GM19025 (cell line): Measurements from ENCODE around the gene GALK1.
A peak's percentile ranks its signal among the peaks of the same experiment; 100 is the strongest.
"Not testable (repeated sequence)": the region's sequence is repeated elsewhere in the genome, so short reads cannot be mapped to it uniquely, and the experiment has no call there.

Experiments used
- ATAC-seq: cut with Tn5 transposase; IDR thresholded peaks from one replicate; pipeline ENCODE4 v1.9.1; 2021; ENCODE audit warnings: mild to moderate bottlenecking, low read depth, moderate library complexity; ENCODE audit not compliant: unreplicated experiment

Gene GALK1

GRCh38 chr17:75767881-75768280 is 2.9 kb upstream of the GALK1 start:
- ATAC-seq = no peak

DNA sequence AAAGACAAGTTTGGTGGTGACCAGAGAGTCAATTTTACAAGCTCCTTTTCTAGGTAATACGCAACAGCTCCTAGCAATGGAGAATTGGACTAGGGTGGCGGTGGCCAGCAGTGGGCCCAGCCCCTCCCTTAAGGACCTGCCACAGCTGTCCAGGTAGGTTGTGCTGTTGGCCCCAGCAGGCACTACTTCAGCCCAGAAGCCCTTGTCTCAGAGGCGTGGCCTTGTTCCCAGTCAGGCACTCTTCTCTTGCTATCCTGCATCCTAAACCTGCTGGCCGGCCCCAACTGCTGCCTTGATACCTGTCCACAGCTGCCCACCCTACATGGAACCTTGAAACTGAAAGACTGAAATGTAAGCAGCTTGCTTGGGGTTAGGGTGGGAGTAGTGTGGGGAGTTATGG is 989 bp upstream of the GALK1 start:
- no peak for ATAC-seq

- no peak for ATAC-seq
Observed at GRCh38 chr17:75764417-75764710, 628 bp downstream of the GALK1 start.

DNA sequence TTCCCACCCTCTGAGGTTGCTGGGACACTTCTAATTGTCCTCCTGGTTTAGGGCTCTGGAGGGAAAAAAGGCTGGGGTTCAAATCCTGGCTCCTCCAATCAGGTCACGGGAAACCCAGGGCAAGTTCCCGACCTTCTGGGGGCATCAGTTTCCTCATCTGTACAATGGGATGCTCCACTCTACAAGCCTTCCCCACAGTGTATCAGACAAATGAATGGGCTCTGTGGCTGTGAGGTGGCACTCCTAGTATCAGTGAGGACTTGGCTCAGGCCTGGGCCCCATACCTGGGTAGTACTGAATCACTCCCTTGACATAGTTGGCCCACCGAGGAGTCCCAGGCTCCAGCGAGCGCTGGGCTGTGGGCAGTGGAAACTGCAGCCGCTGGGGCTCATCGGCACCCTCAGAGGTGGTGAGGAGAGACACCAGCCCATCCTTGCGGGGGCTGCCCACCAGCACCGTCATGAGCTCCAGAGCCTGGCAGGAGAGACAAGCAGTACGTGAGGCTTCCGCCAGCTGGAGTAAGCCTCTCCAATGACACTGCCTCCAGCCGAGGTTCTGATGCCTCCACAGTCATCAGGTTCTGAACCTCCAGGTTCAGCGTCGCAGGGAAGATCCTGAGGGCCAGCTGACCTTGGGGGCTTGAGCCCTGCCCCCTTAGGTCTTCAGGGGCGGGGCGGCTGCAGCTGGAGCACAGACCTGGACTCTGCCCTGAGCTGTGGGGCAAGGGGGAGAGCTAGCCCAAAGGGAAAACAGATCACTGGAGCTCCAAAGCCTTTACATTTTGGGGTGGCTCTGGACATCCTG is 1.2 kb downstream of the GALK1 start:
- ATAC-seq = no peak

DNA sequence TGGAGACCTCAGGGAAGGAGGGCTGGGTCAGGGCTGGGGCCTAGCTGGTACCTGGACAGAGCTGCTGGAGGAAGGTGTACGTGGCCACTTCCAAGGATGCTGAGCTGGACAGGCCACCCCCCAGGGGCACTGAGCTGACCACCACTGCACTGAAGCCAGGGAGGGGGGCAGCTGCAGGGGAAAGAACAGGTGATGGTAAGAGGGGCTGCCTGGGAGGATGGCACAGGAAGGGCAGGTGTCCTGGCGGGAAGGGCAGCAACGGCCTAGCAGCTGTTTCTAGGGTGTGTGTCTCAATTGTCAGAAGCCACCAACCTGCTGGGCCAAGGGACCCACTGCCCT is 1.8 kb downstream of the GALK1 start:
- ATAC-seq = no peak

DNA sequence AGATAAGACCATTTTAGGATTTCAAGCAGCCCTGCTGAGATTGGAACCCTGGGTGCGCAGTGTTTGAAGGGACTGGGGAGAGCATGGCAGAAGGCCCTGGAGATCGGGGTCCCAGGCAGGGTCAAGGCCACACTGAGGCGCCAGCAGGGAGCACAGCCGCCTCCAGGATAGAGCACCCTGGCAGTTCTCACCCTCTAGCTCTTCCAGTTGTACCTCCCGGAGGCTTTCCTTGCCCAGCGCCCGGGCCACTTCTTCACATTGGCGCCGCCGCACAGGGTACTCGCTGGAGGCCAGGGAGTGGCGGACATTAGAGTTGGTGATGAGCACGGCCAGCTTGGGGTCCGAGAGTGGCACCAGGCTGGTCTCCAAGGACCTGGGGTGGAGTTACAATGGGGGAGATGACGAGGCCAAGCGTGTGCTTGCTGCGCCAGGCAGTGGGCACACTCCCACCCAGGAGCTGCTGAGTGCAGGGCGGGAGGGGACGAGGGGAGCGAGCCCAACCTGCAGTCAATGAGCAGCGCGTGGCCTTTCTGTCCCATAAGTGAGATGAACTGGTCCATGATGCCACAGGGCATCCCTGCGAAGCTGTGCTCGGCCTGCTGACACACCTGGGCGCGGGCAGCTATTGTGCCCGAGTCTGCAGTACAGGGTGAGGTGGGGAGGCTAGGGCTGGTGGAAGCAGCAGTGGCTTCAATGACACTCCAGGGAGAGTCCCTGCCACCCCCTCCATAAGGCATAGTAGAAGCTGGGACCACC is 2.3 kb downstream of the GALK1 start:
- ATAC-seq = no peak

- ATAC-seq = not testable (repeated sequence)
Observed at GRCh38 chr17:75759978-75760640, 4.9 kb downstream of the GALK1 start.

- no peak for ATAC-seq
Observed at GRCh38 chr17:75759457-75759856, 5.5 kb downstream of the GALK1 start.

- no peak for ATAC-seq
Observed at GRCh38 chr17:75758131-75758905, 6.7 kb downstream of the GALK1 start.

- ATAC-seq = no peak
Observed at GRCh38 chr17:75757086-75757681, 7.8 kb downstream of the GALK1 start.

- no peak for ATAC-seq
Observed at GRCh38 chr17:75756451-75757085, 8.4 kb downstream of the GALK1 start.

DNA sequence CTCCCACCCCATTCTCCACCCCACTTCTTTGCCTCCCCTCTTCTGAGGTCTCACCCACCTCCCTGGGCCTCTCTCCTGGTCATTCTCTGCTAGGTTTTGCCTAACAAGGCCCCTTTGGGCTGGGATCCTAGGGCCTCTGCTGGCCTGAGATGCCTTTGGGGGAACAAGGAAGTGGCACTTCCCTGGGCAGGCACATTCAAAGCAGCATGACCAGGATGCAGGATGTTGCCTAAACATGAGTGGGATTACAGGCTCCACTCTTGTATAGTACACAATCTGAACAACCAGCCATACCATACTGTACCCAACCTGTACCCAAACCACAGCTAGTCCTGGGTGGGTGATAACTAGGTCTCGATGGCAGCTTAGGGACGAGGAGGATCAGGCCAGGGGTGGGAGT is 9.0 kb downstream of the GALK1 start:
- no peak for ATAC-seq

DNA sequence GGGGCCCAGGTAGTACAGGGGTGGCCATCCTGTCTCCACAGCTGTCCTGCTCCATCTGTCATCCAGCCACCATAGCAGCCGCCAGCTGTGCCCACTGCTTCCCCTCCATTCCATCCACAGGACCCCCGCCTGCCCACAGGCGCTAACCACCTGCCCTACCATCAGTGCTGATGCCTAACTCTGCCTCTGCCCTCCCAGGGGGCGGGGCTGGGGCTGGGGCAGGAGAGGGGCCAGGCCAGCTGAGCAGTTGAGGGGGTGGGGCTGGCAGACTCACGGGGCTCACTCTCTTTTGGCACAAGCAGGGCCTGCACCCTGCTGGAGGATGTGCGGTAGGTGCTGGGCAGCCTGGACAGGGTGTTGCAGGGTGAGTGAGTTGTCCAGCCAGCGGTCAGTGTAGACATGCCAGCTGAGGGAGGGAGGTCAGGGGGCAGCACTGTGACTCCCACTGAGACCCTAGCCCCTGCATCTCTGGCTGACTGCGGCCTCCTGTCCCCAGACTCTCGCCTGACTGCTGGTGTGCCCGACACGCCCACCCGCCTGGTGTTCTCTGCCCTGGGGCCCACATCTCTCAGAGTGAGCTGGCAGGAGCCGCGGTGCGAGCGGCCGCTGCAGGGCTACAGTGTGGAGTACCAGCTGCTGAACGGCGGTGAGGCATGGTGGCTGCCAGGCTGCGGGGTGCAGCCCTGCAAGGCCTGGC is 9.6 kb downstream of the GALK1 start:
- ATAC-seq = no peak

DNA sequence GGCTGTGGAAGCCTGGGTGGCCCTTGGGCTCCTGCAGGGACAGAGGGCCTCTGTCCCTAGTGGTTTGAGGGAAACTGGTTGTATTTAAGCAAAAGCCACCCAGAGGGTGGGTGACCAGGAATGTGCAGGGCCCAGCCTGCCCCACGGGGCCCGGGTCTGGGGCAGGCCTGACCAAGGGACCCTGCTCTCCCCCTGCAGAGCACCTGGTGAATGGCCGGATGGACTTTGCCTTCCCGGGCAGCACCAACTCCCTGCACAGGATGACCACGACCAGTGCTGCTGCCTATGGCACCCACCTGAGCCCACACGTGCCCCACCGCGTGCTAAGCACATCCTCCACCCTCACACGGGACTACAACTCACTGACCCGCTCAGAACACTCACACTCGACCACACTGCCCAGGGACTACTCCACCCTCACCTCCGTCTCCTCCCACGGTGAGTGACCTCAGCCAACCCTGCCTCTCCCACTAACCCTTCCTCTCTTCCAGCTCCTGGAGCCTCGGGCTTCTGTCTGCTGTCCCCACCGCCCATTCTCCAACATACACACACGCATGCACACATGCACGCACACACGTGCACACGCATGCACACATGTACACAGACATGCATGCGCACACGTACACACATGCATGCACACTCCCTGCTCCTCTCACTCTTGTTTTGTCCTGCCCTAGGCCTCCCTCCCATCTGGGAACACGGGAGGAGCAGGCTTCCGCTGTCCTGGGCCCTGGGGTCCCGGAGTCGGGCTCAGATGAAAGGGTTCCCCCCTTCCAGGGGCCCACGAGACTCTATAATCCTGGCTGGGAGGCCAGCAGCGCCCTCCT is 10.4 kb downstream of the GALK1 start:
- ATAC-seq = no peak

DNA sequence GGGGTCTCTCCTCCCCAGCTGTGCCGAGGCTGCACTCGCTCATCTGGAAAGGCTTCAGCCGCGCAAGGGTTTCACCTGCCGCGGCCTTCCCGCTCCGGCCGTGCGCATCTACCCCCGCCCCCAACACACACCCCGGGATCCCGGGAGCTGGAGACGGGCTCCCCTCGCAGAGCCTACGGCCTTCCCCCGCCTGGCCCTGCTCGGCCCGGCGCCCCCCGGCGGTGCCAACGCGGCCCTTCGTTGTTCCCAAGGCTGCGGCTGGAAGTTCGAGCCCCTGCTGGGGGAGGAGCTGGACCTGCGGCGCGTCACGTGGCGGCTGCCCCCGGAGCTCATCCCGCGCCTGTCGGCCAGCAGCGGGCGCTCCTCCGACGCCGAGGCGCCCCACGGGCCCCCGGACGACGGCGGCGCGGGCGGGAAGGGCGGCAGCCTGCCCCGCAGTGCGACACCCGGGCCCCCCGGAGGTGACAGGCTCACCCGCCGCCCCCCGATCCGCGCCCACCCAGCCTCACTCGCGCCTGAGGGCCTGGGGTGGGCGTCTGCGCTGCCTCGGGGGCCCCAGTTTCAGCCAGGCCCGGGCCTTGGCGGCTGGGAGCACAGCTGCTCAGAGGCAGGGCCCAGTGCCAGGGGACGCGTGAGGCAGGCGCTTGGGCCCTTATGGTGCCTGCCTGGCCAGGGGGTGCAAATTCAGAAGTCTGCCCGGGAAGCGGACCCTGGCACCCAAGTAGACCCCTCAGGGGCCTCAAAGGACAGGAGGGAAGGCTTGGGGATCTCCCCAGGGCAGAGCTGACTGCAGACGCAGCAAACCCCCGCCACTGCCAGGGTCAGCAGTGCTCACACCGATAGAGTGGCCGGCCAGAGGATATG is 11.2 kb downstream of the GALK1 start:
- ATAC-seq = peak; percentile 44

GRCh38 chr17:75752802-75753513 is 12.0 kb downstream of the GALK1 start:
- no peak for ATAC-seq

DNA sequence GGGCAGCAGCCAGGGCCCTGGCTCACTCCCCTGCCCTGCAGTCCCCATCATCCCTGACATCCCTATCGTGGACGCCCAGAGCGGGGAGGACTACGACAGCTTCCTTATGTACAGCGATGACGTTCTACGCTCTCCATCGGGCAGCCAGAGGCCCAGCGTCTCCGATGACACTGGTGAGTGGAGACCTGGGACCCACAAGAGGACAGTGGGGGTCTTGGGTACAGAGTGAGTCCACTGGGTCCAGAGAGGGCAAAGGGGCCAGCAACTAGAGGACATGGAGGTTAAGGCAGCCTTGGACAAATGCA is 12.6 kb downstream of the GALK1 start:
- ATAC-seq = no peak
